Urothelium cell line (cell line): Measurements from ENCODE around the gene GAL.

Experiments used
- DNase-seq: peaks from one replicate; pipeline ENCODE4 v3.0.0; 2011; ENCODE audit warnings: low spot score, mixed read lengths
- FAIRE-seq: peaks from 2 replicates; lab custom pipeline; 2011; peaks lifted over from hg19 to GRCh38; lab: Jason Lieb, UNC

GAL gene

GRCh38 chr11:68698993-68699392, 14.6 kb downstream of the GAL start:
- FAIRE-seq (no peak), DNase-seq (no peak)

- DNase-seq: no peak
- no peak for FAIRE-seq
These were observed 20.5 kb downstream of the GAL start for GRCh38 chr11:68704887-68705286.

GRCh38 chr11:68707527-68707926, 23.2 kb downstream of the GAL start:
- DNase-seq: no peak
- FAIRE-seq: no peak

GRCh38 chr11:68709062-68709461, 24.7 kb downstream of the GAL start:
- DNase-seq: no peak
- no peak for FAIRE-seq

- DNase-seq (no peak), FAIRE-seq (no peak)
These were observed 26.1 kb downstream of the GAL start for GRCh38 chr11:68710409-68710808.

GRCh38 chr11:68711114-68711513, 26.8 kb downstream of the GAL start:
- peak; percentile 96 for FAIRE-seq
- DNase-seq: no peak

- no peak for DNase-seq
- no peak for FAIRE-seq
These were observed 29.9 kb downstream of the GAL start for GRCh38 chr11:68714060-68714856.

GRCh38 chr11:68715456-68716122, 31.2 kb downstream of the GAL start:
- FAIRE-seq: no peak
- DNase-seq: no peak

GRCh38 chr11:68721075-68721474, 36.7 kb downstream of the GAL start:
- no peak for FAIRE-seq
- no peak for DNase-seq

GRCh38 chr11:68722143-68722542, 37.8 kb downstream of the GAL start:
- FAIRE-seq: no peak
- DNase-seq: no peak

- FAIRE-seq: no peak
- no peak for DNase-seq
These were observed 39.9 kb downstream of the GAL start for GRCh38 chr11:68724293-68724692.

GRCh38 chr11:68727783-68728182, 43.4 kb downstream of the GAL start:
- DNase-seq (no peak), FAIRE-seq (no peak)

GRCh38 chr11:68734111-68734510, 49.8 kb downstream of the GAL start:
- FAIRE-seq (no peak), DNase-seq (no peak)

- no peak for FAIRE-seq
- DNase-seq: no peak
These were observed 50.8 kb downstream of the GAL start for GRCh38 chr11:68735125-68735524.

- no peak for DNase-seq
- FAIRE-seq: no peak
These were observed 51.3 kb downstream of the GAL start for GRCh38 chr11:68735646-68736045.
